Fibroblast of pulmonary artery (primary cell): ENCODE results near the gene TCF4.

Experiments
- DNase-seq: peaks from one replicate; pipeline ENCODE4 v3.0.0-alpha.2; 2010; ENCODE audit warnings: low read depth
- H3K4me3 ChIP-seq: replicated peaks from 2 replicates; pipeline ENCODE4 v1.5.1; 2011; ENCODE audit warnings: low read depth, mild to moderate bottlenecking, control low read depth, low read length, moderate library complexity
- CTCF ChIP-seq: IDR thresholded peaks from 2 replicates; pipeline ENCODE4 v1.5.1; 2011; ENCODE audit warnings: mild to moderate bottlenecking, control low read depth, low read length, inconsistent platforms; ENCODE audit errors: missing control alignments

TCF4 gene

GRCh38 chr18:55369346-55369745 lies 218.6 kb downstream of the TCF4 start:
- TF ChIP-seq CTCF = no peak
- no peak for DNase-seq

GRCh38 chr18:55365342-55365741 lies 222.7 kb downstream of the TCF4 start:
- H3K4me3 ChIP-seq = no peak overlapping the region
- no peak for TF ChIP-seq CTCF
- DNase-seq = no peak

More at GRCh38 chr18:55369346-55369745, 218.6 kb downstream of the TCF4 start:
- no peak overlapping the region for H3K4me3 ChIP-seq

GRCh38 chr18:55362303-55362702 lies 225.7 kb downstream of the TCF4 start:
- no peak for DNase-seq
- H3K4me3 ChIP-seq = no peak overlapping the region
- no peak for TF ChIP-seq CTCF

GRCh38 chr18:55361492-55362250 lies 226.3 kb downstream of the TCF4 start:
- DNase-seq = no peak
- H3K4me3 ChIP-seq = no peak overlapping the region
- TF ChIP-seq CTCF = no peak

GRCh38 chr18:55360061-55360460 lies 227.9 kb downstream of the TCF4 start:
- DNase-seq = no peak
- H3K4me3 ChIP-seq = no peak overlapping the region
- no peak for TF ChIP-seq CTCF

GRCh38 chr18:55356815-55357214 lies 231.2 kb downstream of the TCF4 start:
- no peak for TF ChIP-seq CTCF
- DNase-seq = no peak
- no peak overlapping the region for H3K4me3 ChIP-seq

- DNase-seq = no peak
- no peak for TF ChIP-seq CTCF
- H3K4me3 ChIP-seq = no peak overlapping the region
Measured at GRCh38 chr18:55355223-55355622, 232.8 kb downstream of the TCF4 start.
